Body of pancreas (tissue), 4 donors: ENCODE data around the gene COL26A1. TPM values are rescaled to one million over a fixed set of nuclear protein-coding genes. Genes with fewer than 3 reads are reported as not detected.

Experiments
- ATAC-seq: fragments of 150-250 bp; one replicate; pipeline ENCODE4 v1.9.1; 2016
- DNase-seq, 4 donors: peaks; one replicate each; pipeline ENCODE4 v3.0.0-alpha.2; 2019
- H3K27ac ChIP-seq, 4 donors: fragments of 200-600 bp; sonication (generic); 1 replicate in 3 of 4; 2 replicates in 1 of 4; pipeline versions ENCODE4 v1.5.1 to v1.6.1; 2016 to 2019; ENCODE audit warnings: mild to moderate bottlenecking in 1 of 4, mixed read lengths in 1 of 4, moderate library complexity in 1 of 4
- H3K27me3 ChIP-seq, 2 donors: fragments of 200-600 bp; sonication (generic); one replicate each; pipeline ENCODE4 v1.6.0; 2016; ENCODE audit warnings: mild to moderate bottlenecking in 1 of 2
- H3K36me3 ChIP-seq, 2 donors: fragments of 200-600 bp; sonication (generic); replicated peaks in 1 of 2; 2 replicates each; pipeline ENCODE4 v1.5.1; 2016; ENCODE audit warnings: low read depth in 2 of 2; ENCODE audit not compliant: insufficient read depth in 1 of 2
- H3K4me1 ChIP-seq: fragments of 200-600 bp; sonication (generic); one replicate; pipeline ENCODE4 v1.6.0; 2016
- H3K4me3 ChIP-seq, 2 donors: fragments of 200-600 bp; sonication (generic); 1 replicate in 1 of 2; 2 replicates in 1 of 2; pipeline ENCODE4 v1.5.1; 2016 to 2019
- H3K9me3 ChIP-seq, 3 donors: fragments of 200-600 bp; sonication (generic); 1 replicate in 2 of 3; 2 replicates in 1 of 3; pipeline ENCODE4 v1.5.1; 2016
- CTCF ChIP-seq, 7 experiments: fragments of 450-650 bp in 4 of 7; fragments of 200-600 bp in 3 of 7; sonication (generic) in 3 of 7; IDR thresholded peaks; one replicate each; pipeline ENCODE4 v1.5.1; 2016 to 2019; ENCODE audit warnings: antibody characterized with exemption in 7 of 7
- POLR2A ChIP-seq, 3 donors: fragments of 450-650 bp; IDR thresholded peaks; one replicate each; pipeline ENCODE4 v1.6.1; 2016; ENCODE audit warnings: antibody characterized with exemption in 3 of 3, mild to moderate bottlenecking in 2 of 3
- WGBS, 2 donors: methylation state at CpG; one replicate each; pipeline ENCODE4 v1.1.5; 2017; 5-methylcytosine and 5-hydroxymethylcytosine counted together
- intact Hi-C: fragments of 100-400 bp; cut with DNase I; formaldehyde crosslinking; loops from one replicate; pipeline ENCODE4 v1.15.1; 2023
- total RNA-seq, 2 donors: library from RNA; depleted of rRNA; stranded (reverse); fragments of >200 nt; gene quantifications; one replicate each; pipeline ENCODE4 v1.1.0, GENCODE V29; 2016

The COL26A1 gene
- total RNA-seq, 2 donors from 2014 or later = 0.78 to 2.0 TPM

GRCh38 chr7:101556453-101556968 is 193.8 kb downstream of the COL26A1 start:
- Histone ChIP-seq H3K4me1 (no peaks in the 10 kb centered on the region), H3K36me3 (no peaks in the 10 kb centered on the region), H3K27me3 (no peaks in the 10 kb centered on the region), H3K27ac (no peak overlapping the region), H3K4me3 (no peak overlapping the region), H3K9me3 (no peaks in the 10 kb centered on the region)
- TF ChIP-seq CTCF (IDR thresholded peaks at IDR 0.05) (no peak), POLR2A (IDR thresholded peaks at IDR 0.05) (no peak)
- intact Hi-C loops = no loop called here
- ATAC-seq (no peak), DNase-seq (no peak)
- 69 to 79% methylated on average over 1 of the region's 1 CpG for WGBS, 2 donors

- DNase-seq = peak in 1 of 4 donors; percentile 0
- Histone ChIP-seq H3K4me1 (no peaks in the 10 kb centered on the region), H3K9me3 (no peaks in the 10 kb centered on the region), H3K4me3 (no peak overlapping the region), H3K27ac (no peak overlapping the region), H3K27me3 (no peaks in the 10 kb centered on the region), H3K36me3 (no peaks in the 10 kb centered on the region)
- ATAC-seq = no peak
- 64 to 86% methylated on average over 4 to 8 of the region's 8 CpGs for WGBS, 2 donors
- intact Hi-C loops = no loop called here
- no peak for TF ChIP-seq CTCF (IDR thresholded peaks at IDR 0.05)
- no peak for TF ChIP-seq POLR2A (IDR thresholded peaks at IDR 0.05)
These were observed 194.7 kb downstream of the COL26A1 start for GRCh38 chr7:101557421-101557820.

GRCh38 chr7:101557978-101558741 is 195.5 kb downstream of the COL26A1 start:
- Histone ChIP-seq H3K27me3 (no peaks in the 10 kb centered on the region), H3K36me3 (no peaks in the 10 kb centered on the region), H3K4me1 (no peaks in the 10 kb centered on the region), H3K4me3 (no peak overlapping the region), H3K9me3 (no peaks in the 10 kb centered on the region), H3K27ac (no peak overlapping the region)
- intact Hi-C loops = no loop called here
- TF ChIP-seq CTCF (IDR thresholded peaks at IDR 0.05) (no peak), POLR2A (IDR thresholded peaks at IDR 0.05) (no peak)
- DNase-seq (peak in 1 of 4 donors; percentile 3), ATAC-seq (no peak)
- WGBS, 2 donors = 72 to 82% methylated on average over 4 to 9 of the region's 9 CpGs

- Histone ChIP-seq H3K36me3 (no peaks in the 10 kb centered on the region), H3K9me3 (no peaks in the 10 kb centered on the region), H3K4me1 (no peaks in the 10 kb centered on the region), H3K27ac (no peak overlapping the region), H3K27me3 (no peaks in the 10 kb centered on the region), H3K4me3 (no peak overlapping the region)
- 58 to 72% methylated on average over 7 to 9 of the region's 9 CpGs for WGBS, 2 donors
- no peak for ATAC-seq
- TF ChIP-seq CTCF (IDR thresholded peaks at IDR 0.05) (no peak), POLR2A (IDR thresholded peaks at IDR 0.05) (no peak)
- DNase-seq = peak in 1 of 4 donors; percentile 2
- intact Hi-C loops = no loop called here
These were observed 196.2 kb downstream of the COL26A1 start for GRCh38 chr7:101558742-101559325.
